GM06990 (cell line): ENCODE measurements around the gene PKN2.

Experiments
- DNase-seq: peaks from one replicate; pipeline ENCODE4 v3.0.0-alpha.2; 2011; ENCODE audit not compliant: insufficient read length; ENCODE audit errors: extremely low read depth
- H3K27me3 ChIP-seq: replicated peaks from 2 replicates; pipeline ENCODE4 v1.6.0; 2011; ENCODE audit warnings: low read length; ENCODE audit not compliant: control insufficient read depth, insufficient read depth
- H3K36me3 ChIP-seq: 2 replicates; pipeline ENCODE4 v1.5.1; 2011; ENCODE audit warnings: low read length; ENCODE audit not compliant: control insufficient read depth, insufficient read depth
- H3K4me3 ChIP-seq: replicated peaks from 2 replicates; pipeline ENCODE4 v1.5.1; 2011; ENCODE audit warnings: low read depth, mild to moderate bottlenecking, control low read depth, low read length
- TF ChIP-seq, protein P1 (sequence below): IDR thresholded peaks from 2 replicates; pipeline ENCODE4 v1.5.1; 2011; ENCODE audit warnings: low read length, control low read depth, mild to moderate bottlenecking, inconsistent platforms; ENCODE audit not compliant: insufficient read depth, poor library complexity, severe bottlenecking

PKN2 gene

DNA sequence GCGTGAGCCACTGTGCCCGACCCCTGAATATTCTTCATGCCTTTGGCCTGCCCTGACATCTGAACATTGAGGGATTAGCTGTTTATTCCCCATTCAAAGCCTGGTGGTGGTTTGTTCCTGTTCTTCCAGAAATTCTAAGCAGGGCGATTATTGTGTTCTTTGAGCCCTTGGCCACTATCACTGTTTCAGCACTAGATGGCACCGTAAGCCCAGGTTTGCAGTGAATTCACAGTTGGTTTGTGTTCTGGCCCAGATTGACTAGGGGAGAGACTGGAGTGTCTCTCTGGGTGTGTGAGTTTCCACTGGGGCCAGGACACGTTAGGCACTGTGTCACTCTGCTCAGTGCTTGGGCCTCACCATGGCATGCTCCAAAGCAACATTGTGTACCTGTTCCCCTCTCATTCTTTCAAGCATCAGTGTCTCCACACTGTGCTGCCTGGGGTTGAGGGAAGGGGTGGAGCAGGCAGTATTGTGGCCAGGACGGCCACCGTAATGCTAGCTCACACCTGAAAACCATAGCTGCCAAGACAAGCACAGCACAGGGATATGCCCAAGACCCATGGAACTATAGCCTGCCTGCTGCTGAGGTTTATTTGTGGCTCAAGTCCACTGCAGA, 52.7 kb downstream of the PKN2 start:
- Histone ChIP-seq H3K36me3 (no peaks in the 10 kb centered on the region; the same call in 1 of the 2 replicates), H3K4me3 (no peak overlapping the region), H3K27me3 (no peaks in the 10 kb centered on the region)
- peak; percentile 16 for DNase-seq
- TF ChIP-seq, protein P1, sequence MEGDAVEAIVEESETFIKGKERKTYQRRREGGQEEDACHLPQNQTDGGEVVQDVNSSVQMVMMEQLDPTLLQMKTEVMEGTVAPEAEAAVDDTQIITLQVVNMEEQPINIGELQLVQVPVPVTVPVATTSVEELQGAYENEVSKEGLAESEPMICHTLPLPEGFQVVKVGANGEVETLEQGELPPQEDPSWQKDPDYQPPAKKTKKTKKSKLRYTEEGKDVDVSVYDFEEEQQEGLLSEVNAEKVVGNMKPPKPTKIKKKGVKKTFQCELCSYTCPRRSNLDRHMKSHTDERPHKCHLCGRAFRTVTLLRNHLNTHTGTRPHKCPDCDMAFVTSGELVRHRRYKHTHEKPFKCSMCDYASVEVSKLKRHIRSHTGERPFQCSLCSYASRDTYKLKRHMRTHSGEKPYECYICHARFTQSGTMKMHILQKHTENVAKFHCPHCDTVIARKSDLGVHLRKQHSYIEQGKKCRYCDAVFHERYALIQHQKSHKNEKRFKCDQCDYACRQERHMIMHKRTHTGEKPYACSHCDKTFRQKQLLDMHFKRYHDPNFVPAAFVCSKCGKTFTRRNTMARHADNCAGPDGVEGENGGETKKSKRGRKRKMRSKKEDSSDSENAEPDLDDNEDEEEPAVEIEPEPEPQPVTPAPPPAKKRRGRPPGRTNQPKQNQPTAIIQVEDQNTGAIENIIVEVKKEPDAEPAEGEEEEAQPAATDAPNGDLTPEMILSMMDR, result peak; percentile 68

DNA sequence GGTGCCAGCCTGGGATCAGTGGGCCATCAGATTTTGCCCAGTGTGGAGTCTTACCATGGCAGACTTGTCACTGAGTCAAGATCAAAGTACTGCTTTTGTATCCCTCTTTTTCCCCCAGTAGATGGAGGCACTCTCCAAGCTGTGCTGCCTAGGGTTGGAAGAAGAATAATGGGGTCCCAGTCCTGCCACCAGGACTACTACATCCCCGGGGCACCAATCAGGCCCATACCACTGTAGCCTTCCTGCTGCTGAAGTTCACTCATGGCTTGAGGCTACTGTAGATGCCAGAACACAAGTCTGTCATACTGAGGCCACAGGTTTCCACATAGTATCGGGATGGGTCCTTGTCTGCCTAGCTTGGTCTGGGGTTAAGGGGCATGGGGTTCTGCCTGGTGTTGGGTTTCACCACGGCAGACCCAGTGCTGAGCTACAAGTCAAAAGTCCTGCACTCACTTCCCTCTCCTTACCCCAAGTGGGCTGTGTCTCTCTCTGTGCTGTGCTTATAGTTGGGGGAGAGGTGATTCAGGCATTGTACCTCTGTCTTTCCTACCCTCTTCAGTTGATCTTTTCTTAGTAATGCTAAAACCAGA, 53.4 kb downstream of the PKN2 start:
- no peak for DNase-seq
- Histone ChIP-seq H3K27me3 (no peaks in the 10 kb centered on the region), H3K36me3 (no peaks in the 10 kb centered on the region; the same call in 1 of the 2 replicates), H3K4me3 (no peak overlapping the region)
- TF ChIP-seq, protein P1, result no peak

DNA sequence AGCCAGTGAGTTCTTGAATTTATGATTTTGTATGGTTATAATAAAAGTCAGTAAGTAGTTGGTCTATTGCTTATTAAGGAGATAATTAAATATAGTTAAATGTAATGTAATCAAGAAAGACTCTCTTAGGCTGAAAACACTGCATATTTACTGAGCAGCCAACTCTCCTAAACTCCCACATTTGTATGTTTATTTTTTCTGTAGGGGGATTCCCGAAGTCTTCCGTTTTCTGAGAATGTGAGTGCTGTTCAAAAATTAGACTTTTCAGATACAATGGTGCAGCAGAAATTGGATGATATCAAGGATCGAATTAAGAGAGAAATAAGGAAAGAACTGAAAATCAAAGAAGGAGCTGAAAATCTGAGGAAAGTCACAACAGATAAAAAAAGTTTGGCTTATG, 56.7 kb downstream of the PKN2 start:
- TF ChIP-seq, protein P1, result no peak
- H3K4me3 ChIP-seq, result no peak overlapping the region
- H3K36me3 ChIP-seq, result no peaks in the 10 kb centered on the region; the same call in 1 of the 2 replicates
- no peak for DNase-seq
- H3K27me3 ChIP-seq, result no peaks in the 10 kb centered on the region

DNA sequence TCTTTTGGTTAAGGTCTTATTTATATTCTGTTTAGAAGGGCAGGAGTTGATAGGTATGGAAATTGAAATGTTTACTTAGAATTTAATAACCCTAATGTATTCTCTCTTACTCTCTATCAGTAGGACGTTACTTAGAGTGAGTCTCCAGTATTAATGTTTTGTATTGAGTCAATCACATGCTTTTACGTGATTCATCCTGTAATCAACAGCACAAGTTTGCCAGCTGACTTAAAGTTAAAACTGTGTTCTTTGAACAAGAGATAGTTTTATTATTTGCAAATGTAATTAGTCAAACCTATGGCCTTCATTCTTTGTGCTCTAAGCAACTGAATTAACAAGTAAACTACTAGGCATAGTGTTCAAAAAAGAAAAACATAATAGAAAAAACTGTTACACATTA, 57.3 kb downstream of the PKN2 start:
- Histone ChIP-seq H3K27me3 (no peaks in the 10 kb centered on the region), H3K36me3 (no peaks in the 10 kb centered on the region; the same call in 1 of the 2 replicates), H3K4me3 (no peak overlapping the region)
- TF ChIP-seq, protein P1, result no peak
- DNase-seq, result no peak

DNA sequence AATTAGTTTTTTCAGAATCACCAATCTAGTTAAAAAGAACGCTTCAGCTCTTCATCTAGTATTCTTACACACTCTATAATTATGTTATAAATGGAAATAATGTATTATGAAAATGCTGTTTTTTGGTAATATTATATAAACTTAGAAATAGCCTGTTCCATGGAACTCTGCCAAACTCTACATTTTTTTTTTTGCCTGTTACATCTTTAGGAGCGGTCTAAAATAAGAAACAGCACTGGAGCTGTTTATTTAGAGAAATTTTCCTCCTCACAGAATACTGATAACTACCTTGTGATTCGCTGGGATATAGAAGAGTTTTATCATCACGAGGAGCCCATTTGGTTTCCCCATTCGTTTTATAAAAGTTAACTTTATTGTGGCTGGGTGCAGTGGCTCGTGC, 58.5 kb downstream of the PKN2 start:
- no peaks in the 10 kb centered on the region for H3K27me3 ChIP-seq
- TF ChIP-seq, protein P1, result no peak
- no peak overlapping the region for H3K4me3 ChIP-seq
- no peak for DNase-seq
- no peaks in the 10 kb centered on the region; the same call in 1 of the 2 replicates for H3K36me3 ChIP-seq
